ENCODE results near the gene ASPG.

ASPG gene

DNA sequence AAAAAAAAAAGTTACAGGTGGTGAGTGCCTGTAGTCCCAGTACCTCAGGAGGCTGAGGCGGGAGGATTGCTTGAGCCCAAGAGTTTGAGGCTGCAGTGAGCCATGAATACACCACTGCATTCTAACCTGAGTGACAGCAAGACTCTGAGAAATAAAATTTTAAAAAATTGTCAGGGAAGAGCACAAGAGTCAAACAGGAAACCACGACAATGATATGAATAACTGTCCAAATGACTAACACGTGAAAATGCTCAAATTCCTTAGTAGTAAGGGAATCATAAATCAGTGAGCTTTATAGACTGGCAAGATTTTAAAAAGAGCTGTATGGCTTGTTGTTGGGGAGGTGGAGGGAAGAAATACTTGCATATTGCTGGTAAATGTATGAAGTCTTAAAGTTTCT lies 12.9 kb upstream of the ASPG start:
- TF ChIP-seq EZH2phosphoT487 (conservative IDR thresholded peaks at IDR 0.05; ENCODE audit: low read length), result no peak
- TF ChIP-seq, protein P1, sequence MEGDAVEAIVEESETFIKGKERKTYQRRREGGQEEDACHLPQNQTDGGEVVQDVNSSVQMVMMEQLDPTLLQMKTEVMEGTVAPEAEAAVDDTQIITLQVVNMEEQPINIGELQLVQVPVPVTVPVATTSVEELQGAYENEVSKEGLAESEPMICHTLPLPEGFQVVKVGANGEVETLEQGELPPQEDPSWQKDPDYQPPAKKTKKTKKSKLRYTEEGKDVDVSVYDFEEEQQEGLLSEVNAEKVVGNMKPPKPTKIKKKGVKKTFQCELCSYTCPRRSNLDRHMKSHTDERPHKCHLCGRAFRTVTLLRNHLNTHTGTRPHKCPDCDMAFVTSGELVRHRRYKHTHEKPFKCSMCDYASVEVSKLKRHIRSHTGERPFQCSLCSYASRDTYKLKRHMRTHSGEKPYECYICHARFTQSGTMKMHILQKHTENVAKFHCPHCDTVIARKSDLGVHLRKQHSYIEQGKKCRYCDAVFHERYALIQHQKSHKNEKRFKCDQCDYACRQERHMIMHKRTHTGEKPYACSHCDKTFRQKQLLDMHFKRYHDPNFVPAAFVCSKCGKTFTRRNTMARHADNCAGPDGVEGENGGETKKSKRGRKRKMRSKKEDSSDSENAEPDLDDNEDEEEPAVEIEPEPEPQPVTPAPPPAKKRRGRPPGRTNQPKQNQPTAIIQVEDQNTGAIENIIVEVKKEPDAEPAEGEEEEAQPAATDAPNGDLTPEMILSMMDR (IDR thresholded peaks at IDR 0.05; ENCODE audit: insufficient read depth, low read length, poor library complexity, severe bottlenecking), result no peak

DNA sequence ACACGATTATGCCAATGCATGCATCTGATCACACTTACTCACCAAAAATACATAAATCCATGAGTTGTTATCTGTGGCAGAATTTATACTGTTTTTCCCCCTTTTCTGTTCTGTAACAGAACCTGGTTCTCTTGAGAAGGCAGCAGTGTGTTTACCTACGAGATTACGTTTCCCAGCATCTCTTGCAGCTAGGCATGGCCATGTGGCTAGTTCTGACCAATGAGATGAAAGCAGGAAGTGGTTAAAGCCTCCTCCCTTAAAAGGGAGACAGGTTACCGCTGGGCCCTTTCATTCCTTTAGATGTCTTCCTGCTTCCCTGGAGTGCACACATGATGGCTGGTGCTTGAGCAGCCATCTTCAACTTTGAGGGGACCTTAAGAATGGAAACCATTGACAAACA lies 11.7 kb upstream of the ASPG start:
- no peak for TF ChIP-seq EZH2phosphoT487 (conservative IDR thresholded peaks at IDR 0.05; ENCODE audit: low read length)
- TF ChIP-seq, protein P1 (IDR thresholded peaks at IDR 0.05; ENCODE audit: insufficient read depth, low read length, poor library complexity, severe bottlenecking), result no peak
- Histone ChIP-seq H3K9ac (ENCODE audit: low read length) (no peak overlapping the region), H3K4me2 (ENCODE audit: low read depth, low read length, poor library complexity, severe bottlenecking) (no peak overlapping the region), H3K36me3 (ENCODE audit: low read length) (no peaks in the 10 kb centered on the region), H3K4me3 (ENCODE audit: insufficient read depth, low read length, poor library complexity, severe bottlenecking) (no peak overlapping the region), H4K20me1 (ENCODE audit: low read depth, low read length) (no peaks in the 10 kb centered on the region), H3F3A (ENCODE audit: insufficient read depth) (no peaks in the 10 kb centered on the region), H3K9me2 (replicated peaks; ENCODE audit: insufficient read depth, low read length) (no peaks in the 10 kb centered on the region), H2AFZ (ENCODE audit: low read depth, low read length, severe bottlenecking) (no peak overlapping the region), H3K9me3 (ENCODE audit: insufficient read depth, low read length) (peaks cover 13% of the 10 kb centered on the region; the same call in 1 of the 2 replicates), H3K27ac (ENCODE audit: low read depth, low read length) (no peak overlapping the region), H3K79me2 (ENCODE audit: insufficient read depth, low read length) (no peaks in the 10 kb centered on the region), H3K27me3 (ENCODE audit: low read length) (no peaks in the 10 kb centered on the region)

More for the DNA sequence above, 12.9 kb upstream of the ASPG start:
- H3K36me3 ChIP-seq (ENCODE audit: low read length), result no peaks in the 10 kb centered on the region
- no peaks in the 10 kb centered on the region for H3K9me2 ChIP-seq (replicated peaks; ENCODE audit: insufficient read depth, low read length)
- no peak overlapping the region for H2AFZ ChIP-seq (ENCODE audit: low read depth, low read length, severe bottlenecking)
- no peaks in the 10 kb centered on the region for H3F3A ChIP-seq (ENCODE audit: insufficient read depth)
- no peak overlapping the region for H3K9ac ChIP-seq (ENCODE audit: low read length)
- H4K20me1 ChIP-seq (ENCODE audit: low read depth, low read length), result no peaks in the 10 kb centered on the region
- H3K4me2 ChIP-seq (ENCODE audit: low read depth, low read length, poor library complexity, severe bottlenecking), result no peak overlapping the region
- no peak overlapping the region for H3K4me3 ChIP-seq (ENCODE audit: insufficient read depth, low read length, poor library complexity, severe bottlenecking)
- no peaks in the 10 kb centered on the region for H3K27me3 ChIP-seq (ENCODE audit: low read length)
- H3K79me2 ChIP-seq (ENCODE audit: insufficient read depth, low read length), result no peaks in the 10 kb centered on the region
- H3K9me3 ChIP-seq (ENCODE audit: insufficient read depth, low read length), result peaks cover 14% of the 10 kb centered on the region; the same call in 1 of the 2 replicates
- H3K27ac ChIP-seq (ENCODE audit: low read depth, low read length), result no peak overlapping the region

DNA sequence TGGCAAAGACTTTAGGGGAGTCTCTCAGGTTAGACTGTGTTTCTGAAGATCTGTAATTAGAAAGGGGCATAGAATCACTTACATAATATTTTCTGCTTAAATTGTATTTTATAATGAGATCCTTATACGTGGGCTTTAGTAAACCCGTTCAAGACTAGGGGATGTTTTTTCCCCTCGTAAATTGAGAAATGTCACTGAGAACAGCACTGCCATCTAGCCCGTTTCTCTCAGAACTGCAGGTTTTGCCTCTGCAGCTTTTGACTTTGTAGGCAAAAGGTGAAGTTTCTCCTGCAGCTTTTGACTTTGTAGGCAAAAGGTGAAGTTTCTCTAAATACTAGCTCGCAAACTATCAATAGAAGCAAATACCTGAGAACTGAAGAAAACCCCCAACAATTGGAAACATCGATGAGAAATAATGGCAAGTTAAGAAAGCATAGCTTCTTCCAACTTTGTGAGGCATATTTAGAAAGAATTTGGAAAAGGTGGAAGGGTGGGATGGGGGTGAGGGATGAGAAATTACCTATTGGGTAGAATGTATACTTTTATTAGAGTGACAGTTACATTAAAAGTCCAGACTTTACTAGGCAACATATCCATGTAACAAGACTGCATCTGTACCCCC lies 9.9 kb upstream of the ASPG start:
- Histone ChIP-seq H3K27me3 (ENCODE audit: low read length) (no peaks in the 10 kb centered on the region), H3K9me3 (ENCODE audit: insufficient read depth, low read length) (peaks cover 13% of the 10 kb centered on the region; the same call in 1 of the 2 replicates), H3K9ac (ENCODE audit: low read length) (no peak overlapping the region), H3F3A (ENCODE audit: insufficient read depth) (no peaks in the 10 kb centered on the region), H3K36me3 (ENCODE audit: low read length) (no peaks in the 10 kb centered on the region), H3K9me2 (replicated peaks; ENCODE audit: insufficient read depth, low read length) (no peaks in the 10 kb centered on the region), H3K27ac (ENCODE audit: low read depth, low read length) (no peak overlapping the region), H3K4me3 (ENCODE audit: insufficient read depth, low read length, poor library complexity, severe bottlenecking) (no peak overlapping the region), H2AFZ (ENCODE audit: low read depth, low read length, severe bottlenecking) (no peak overlapping the region), H3K79me2 (ENCODE audit: insufficient read depth, low read length) (no peaks in the 10 kb centered on the region), H4K20me1 (ENCODE audit: low read depth, low read length) (no peaks in the 10 kb centered on the region), H3K4me2 (ENCODE audit: low read depth, low read length, poor library complexity, severe bottlenecking) (no peak overlapping the region)
- TF ChIP-seq, protein P1 (IDR thresholded peaks at IDR 0.05; ENCODE audit: insufficient read depth, low read length, poor library complexity, severe bottlenecking), result peak; percentile 51
- no peak for TF ChIP-seq EZH2phosphoT487 (conservative IDR thresholded peaks at IDR 0.05; ENCODE audit: low read length)
